Measurements from ENCODE around the gene TFF3. TPM values are rescaled to one million over a fixed set of nuclear protein-coding genes. Genes with fewer than 3 reads are reported as not detected.

Gene TFF3
- total RNA-seq, 1 experiment from 2014 or later: not detected

DNA sequence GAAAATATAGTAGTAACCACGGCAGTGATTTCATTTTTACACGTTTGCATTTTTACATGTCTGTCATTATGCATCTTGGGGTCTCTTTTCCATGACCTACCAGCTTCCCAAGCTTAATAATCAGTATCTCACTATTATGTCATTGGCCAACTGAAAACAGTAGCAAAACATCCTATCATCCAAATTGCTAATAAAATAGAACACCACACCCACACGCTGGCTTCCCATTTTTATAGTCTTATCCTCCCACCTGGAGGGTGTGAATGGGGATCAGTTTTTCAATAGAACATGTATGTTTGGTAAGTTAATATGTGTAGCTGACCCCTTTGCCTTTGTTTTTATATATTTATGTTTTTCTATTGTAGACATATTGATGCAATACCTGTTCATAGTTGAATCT lies 11.8 kb downstream of the TFF3 start:
- BruUV-seq (replicated peaks): no TSS peak
- CTCF ChIA-PET: no interaction called here
- Histone ChIP-seq H3K4me3 (ENCODE audit: low read depth, low read length, poor library complexity, severe bottlenecking) (no peak overlapping the region), H3K27me3 (replicated peaks; ENCODE audit: insufficient read depth, low read depth, low read length, poor library complexity) (no peaks in the 10 kb centered on the region), H3K27ac (ENCODE audit: low read depth, low read length, poor library complexity, severe bottlenecking) (no peak overlapping the region), H3K4me1 (ENCODE audit: insufficient read depth, low read length, poor library complexity, severe bottlenecking) (no peaks in the 10 kb centered on the region), H3K36me3 (ENCODE audit: insufficient read depth, low read length, poor library complexity, severe bottlenecking) (no peaks in the 10 kb centered on the region), H3K9me3 (ENCODE audit: low read depth, low read length, poor library complexity, severe bottlenecking) (no peaks in the 10 kb centered on the region)
- POLR2A ChIA-PET (ENCODE audit: low non-redundant PET): no interaction called here
- intact Hi-C loops (cut with micrococcal nuclease; ENCODE audit: unreplicated experiment): no loop called here
- TF ChIP-seq, protein P1, sequence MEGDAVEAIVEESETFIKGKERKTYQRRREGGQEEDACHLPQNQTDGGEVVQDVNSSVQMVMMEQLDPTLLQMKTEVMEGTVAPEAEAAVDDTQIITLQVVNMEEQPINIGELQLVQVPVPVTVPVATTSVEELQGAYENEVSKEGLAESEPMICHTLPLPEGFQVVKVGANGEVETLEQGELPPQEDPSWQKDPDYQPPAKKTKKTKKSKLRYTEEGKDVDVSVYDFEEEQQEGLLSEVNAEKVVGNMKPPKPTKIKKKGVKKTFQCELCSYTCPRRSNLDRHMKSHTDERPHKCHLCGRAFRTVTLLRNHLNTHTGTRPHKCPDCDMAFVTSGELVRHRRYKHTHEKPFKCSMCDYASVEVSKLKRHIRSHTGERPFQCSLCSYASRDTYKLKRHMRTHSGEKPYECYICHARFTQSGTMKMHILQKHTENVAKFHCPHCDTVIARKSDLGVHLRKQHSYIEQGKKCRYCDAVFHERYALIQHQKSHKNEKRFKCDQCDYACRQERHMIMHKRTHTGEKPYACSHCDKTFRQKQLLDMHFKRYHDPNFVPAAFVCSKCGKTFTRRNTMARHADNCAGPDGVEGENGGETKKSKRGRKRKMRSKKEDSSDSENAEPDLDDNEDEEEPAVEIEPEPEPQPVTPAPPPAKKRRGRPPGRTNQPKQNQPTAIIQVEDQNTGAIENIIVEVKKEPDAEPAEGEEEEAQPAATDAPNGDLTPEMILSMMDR (conservative IDR thresholded peaks at IDR 0.05; ENCODE audit: low read depth, low read length): no peak
- TF ChIP-seq EZH2 (IDR thresholded peaks at IDR 0.05; ENCODE audit: borderline replicate concordance, low read depth, low read length, poor library complexity, severe bottlenecking): no peak
- DNase-seq (ENCODE audit: low spot score): no peak

DNA sequence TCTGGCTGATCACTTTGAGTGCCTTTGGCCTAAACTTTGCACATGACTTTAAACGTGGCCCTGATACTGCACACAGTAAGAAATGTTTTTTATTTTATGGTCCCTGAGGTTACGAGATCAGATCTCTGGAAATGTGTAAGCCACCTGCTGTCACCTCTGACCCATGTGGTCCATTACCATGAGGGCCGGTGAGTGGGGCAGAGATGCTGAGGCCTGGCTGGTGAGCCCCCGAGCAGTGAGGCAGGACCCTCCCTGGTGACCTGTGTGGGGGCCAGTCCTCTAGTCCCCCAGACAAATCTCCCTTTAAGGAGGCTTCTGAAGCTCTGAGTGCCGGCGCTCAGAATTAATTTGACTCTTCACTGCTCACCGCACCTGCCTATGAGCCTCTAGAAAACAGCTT lies 12.4 kb downstream of the TFF3 start:
- CTCF ChIA-PET: no interaction called here

DNA sequence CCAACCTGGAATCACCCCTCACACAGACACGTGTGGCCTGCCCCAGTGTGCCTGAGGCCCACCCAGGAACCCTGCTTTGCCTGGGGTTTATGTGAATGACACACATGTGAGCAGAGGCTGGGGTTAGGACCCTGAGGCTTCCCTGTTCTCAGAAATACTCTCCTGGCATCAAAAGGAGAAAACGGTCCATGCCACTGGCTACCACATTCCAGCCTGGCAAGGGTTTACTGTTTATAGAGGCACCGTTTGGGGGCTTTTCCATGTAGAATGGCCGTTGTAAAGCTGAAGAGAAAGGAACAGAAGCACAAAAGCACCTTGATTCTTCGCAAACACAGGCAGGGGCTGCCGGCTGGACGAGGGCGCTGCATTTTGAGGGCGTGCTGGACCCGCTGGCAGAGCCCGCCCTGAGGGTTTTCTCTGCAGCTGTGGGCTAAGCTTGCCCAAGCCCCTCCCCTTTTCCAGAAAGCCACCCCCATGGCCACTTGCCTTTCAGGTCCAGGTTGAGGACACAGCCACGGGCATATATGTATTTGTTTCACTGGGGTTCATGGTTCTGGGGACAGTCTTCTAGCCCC lies 13.0 kb downstream of the TFF3 start:
- H3K36me3 ChIP-seq (ENCODE audit: insufficient read depth, low read length, poor library complexity, severe bottlenecking): no peaks in the 10 kb centered on the region
- POLR2A ChIA-PET (ENCODE audit: low non-redundant PET): no interaction called here
- no peaks in the 10 kb centered on the region for H3K27me3 ChIP-seq (replicated peaks; ENCODE audit: insufficient read depth, low read depth, low read length, poor library complexity)
- CTCF ChIA-PET: no interaction called here
- TF ChIP-seq EZH2 (IDR thresholded peaks at IDR 0.05; ENCODE audit: borderline replicate concordance, low read depth, low read length, poor library complexity, severe bottlenecking): no peak
- TF ChIP-seq, protein P1 (conservative IDR thresholded peaks at IDR 0.05; ENCODE audit: low read depth, low read length): no peak
- H3K27ac ChIP-seq (ENCODE audit: low read depth, low read length, poor library complexity, severe bottlenecking): no peak overlapping the region
- no peak for DNase-seq (ENCODE audit: low spot score)
- H3K4me1 ChIP-seq (ENCODE audit: insufficient read depth, low read length, poor library complexity, severe bottlenecking): no peaks in the 10 kb centered on the region
- no peaks in the 10 kb centered on the region for H3K9me3 ChIP-seq (ENCODE audit: low read depth, low read length, poor library complexity, severe bottlenecking)
- intact Hi-C loops (cut with micrococcal nuclease; ENCODE audit: unreplicated experiment): no loop called here
- no peak overlapping the region for H3K4me3 ChIP-seq (ENCODE audit: low read depth, low read length, poor library complexity, severe bottlenecking)
- no TSS peak for BruUV-seq (replicated peaks)

More for the DNA sequence above, 12.4 kb downstream of the TFF3 start:
- Histone ChIP-seq H3K36me3 (ENCODE audit: insufficient read depth, low read length, poor library complexity, severe bottlenecking) (no peaks in the 10 kb centered on the region), H3K4me1 (ENCODE audit: insufficient read depth, low read length, poor library complexity, severe bottlenecking) (no peaks in the 10 kb centered on the region), H3K4me3 (ENCODE audit: low read depth, low read length, poor library complexity, severe bottlenecking) (no peak overlapping the region), H3K27me3 (replicated peaks; ENCODE audit: insufficient read depth, low read depth, low read length, poor library complexity) (no peaks in the 10 kb centered on the region), H3K9me3 (ENCODE audit: low read depth, low read length, poor library complexity, severe bottlenecking) (no peaks in the 10 kb centered on the region), H3K27ac (ENCODE audit: low read depth, low read length, poor library complexity, severe bottlenecking) (no peak overlapping the region)
- no TSS peak for BruUV-seq (replicated peaks)
- TF ChIP-seq EZH2 (IDR thresholded peaks at IDR 0.05; ENCODE audit: borderline replicate concordance, low read depth, low read length, poor library complexity, severe bottlenecking): no peak
- TF ChIP-seq, protein P1 (conservative IDR thresholded peaks at IDR 0.05; ENCODE audit: low read depth, low read length): no peak
- POLR2A ChIA-PET (ENCODE audit: low non-redundant PET): no interaction called here
- DNase-seq (ENCODE audit: low spot score): no peak
- intact Hi-C loops (cut with micrococcal nuclease; ENCODE audit: unreplicated experiment): no loop called here

Measured in A673 (cell line).